Mesothelial cell of epicardium (in vitro differentiated cells): ENCODE measurements around the gene MORF4L1. TPM values are rescaled to one million over a fixed set of nuclear protein-coding genes. Genes with fewer than 3 reads are reported as not detected.
A peak's percentile ranks its signal among the peaks of the same experiment; 100 is the strongest.

ENCODE experiments used
- DNase-seq, 2 experiments: peaks; one replicate each; pipeline ENCODE4 v3.0.0; 2021; ENCODE audit warnings: low spot score in 2 of 2; ENCODE audit not compliant: unreplicated experiment in 2 of 2
- H3K27ac Mint-ChIP-seq: 2 replicates; pipeline ENCODE4 v1.8.0; 2021; ENCODE audit warnings: mixed read lengths
- H3K27me3 Mint-ChIP-seq: 2 replicates; pipeline ENCODE4 v1.8.0; 2021; ENCODE audit warnings: low read depth, mixed read lengths
- H3K36me3 Mint-ChIP-seq: 2 replicates; pipeline ENCODE4 v1.8.0; 2021; ENCODE audit warnings: mixed read lengths
- H3K4me1 Mint-ChIP-seq: 2 replicates; pipeline ENCODE4 v1.8.0; 2021; ENCODE audit warnings: mixed read lengths
- H3K4me3 Mint-ChIP-seq: 2 replicates; pipeline ENCODE4 v1.8.0; 2021; ENCODE audit warnings: mild to moderate bottlenecking, moderate library complexity, mixed read lengths
- H3K9me3 Mint-ChIP-seq: 2 replicates; pipeline ENCODE4 v1.8.0; 2021; ENCODE audit warnings: mixed read lengths
- CTCF ChIP-seq: fragments of 200-600 bp; sonication (generic); IDR thresholded peaks from one replicate; pipeline ENCODE4 v1.5.0; 2021; ENCODE audit warnings: antibody characterized with exemption; ENCODE audit not compliant: unreplicated experiment
- total RNA-seq: library from RNA; stranded (reverse); gene quantifications from 3 replicates; pipeline ENCODE4 v1.2.1, GENCODE V29; 2021

The MORF4L1 gene
- total RNA-seq = 414 to 450 TPM (median 444 TPM) in 3 replicates

- Mint-ChIP-seq H3K4me1 (peaks cover 22% of the 10 kb centered on the region), H3K9me3 (no peaks in the 10 kb centered on the region), H3K27me3 (no peaks in the 10 kb centered on the region), H3K4me3 (peak within 1 kb of the TSS; percentile 100), H3K27ac (peak within 1 kb of the TSS; percentile 100), H3K36me3 (no peaks in the 10 kb centered on the region)
- no peak for TF ChIP-seq CTCF
- DNase-seq = peak; percentile 95 to 99
These were observed at the start of gene MORF4L1 for GRCh38 chr15:78872155-78872971. TSS of gene MORF4L1 (plus strand) at chr15:78872890. CDS start at chr15:78873018, 128 bp downstream.

GRCh38 chr15:78828920-78829319, 43.8 kb upstream of the MORF4L1 start:
- Mint-ChIP-seq H3K9me3 (no peaks in the 10 kb centered on the region), H3K4me1 (peaks cover 5% of the 10 kb centered on the region), H3K4me3 (no peak overlapping the region), H3K36me3 (no peaks in the 10 kb centered on the region), H3K27me3 (peaks cover 3% of the 10 kb centered on the region), H3K27ac (no peak overlapping the region)
- no peak for TF ChIP-seq CTCF
- DNase-seq = no peak

GRCh38 chr15:78830514-78831228, 42.0 kb upstream of the MORF4L1 start:
- Mint-ChIP-seq H3K27me3 (peaks cover 3% of the 10 kb centered on the region), H3K36me3 (no peaks in the 10 kb centered on the region), H3K9me3 (no peaks in the 10 kb centered on the region), H3K27ac (no peak overlapping the region), H3K4me3 (no peak overlapping the region), H3K4me1 (peaks cover 2% of the 10 kb centered on the region)
- no peak for DNase-seq
- no peak for TF ChIP-seq CTCF

DNA sequence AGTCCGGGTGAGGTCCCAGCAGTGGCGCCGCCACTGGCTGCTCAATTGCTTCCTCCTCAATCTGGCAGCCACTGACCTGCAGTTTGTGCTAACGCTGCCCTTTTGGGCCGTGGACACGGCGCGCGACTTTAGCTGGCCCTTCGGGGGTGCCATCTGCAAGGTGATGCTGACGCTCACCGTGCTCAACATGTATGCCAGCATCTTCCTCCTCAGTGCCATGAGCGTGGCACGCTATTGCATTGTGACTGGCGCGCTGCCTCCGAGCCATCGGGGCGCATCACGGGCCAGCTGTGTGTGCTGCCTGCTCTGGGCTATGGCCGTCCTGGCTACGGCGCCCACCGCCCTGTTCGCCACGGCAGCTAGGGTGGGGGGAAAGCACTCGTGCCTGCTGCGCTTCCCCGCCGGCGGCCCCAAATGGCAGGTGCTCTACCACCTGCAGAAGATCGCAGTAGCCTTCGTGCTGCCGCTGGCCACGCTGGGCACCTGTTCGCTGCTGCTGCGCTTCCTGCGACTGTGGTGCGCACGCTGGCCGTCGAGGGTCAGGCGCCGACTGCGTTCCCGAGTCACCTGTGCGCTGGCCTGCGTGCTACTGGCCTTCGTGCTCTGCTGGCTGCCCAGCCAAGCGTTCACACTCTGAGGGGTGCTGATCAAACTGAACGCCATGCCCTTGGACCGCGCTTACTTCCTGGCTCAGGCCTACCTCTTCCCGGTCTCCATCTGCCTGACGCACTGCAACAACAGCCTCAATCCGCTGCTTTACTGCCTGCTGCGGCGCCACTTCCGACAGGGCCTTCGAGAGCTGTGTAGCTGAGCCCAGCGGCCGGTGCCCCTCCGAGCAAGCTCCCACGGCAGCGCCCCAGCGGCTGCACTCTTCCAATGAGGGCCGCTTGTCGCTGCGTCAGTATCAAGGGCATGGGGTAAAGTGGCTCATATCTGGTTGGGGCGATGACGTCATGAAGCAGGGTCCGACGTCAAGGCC, 41.2 kb upstream of the MORF4L1 start:
- Mint-ChIP-seq H3K4me1 (no peaks in the 10 kb centered on the region), H3K4me3 (no peak overlapping the region), H3K9me3 (no peaks in the 10 kb centered on the region), H3K36me3 (no peaks in the 10 kb centered on the region), H3K27me3 (peaks cover 3% of the 10 kb centered on the region), H3K27ac (no peak overlapping the region)
- no peak for TF ChIP-seq CTCF
- DNase-seq = no peak

- no peak for TF ChIP-seq CTCF
- Mint-ChIP-seq H3K36me3 (no peaks in the 10 kb centered on the region), H3K4me1 (no peaks in the 10 kb centered on the region), H3K27ac (no peak overlapping the region), H3K27me3 (peaks cover 3% of the 10 kb centered on the region), H3K9me3 (no peaks in the 10 kb centered on the region), H3K4me3 (no peak overlapping the region)
- no peak for DNase-seq
These were observed 36.4 kb upstream of the MORF4L1 start for GRCh38 chr15:78836333-78836732.
